ENCODE measurements around the gene ADAM15.

The ADAM15 gene

GRCh38 chr1:155092131-155092530 is 41.0 kb downstream of the ADAM15 start:
- no peak for DNase-seq

- DNase-seq: no peak
These were observed 41.5 kb downstream of the ADAM15 start for GRCh38 chr1:155092641-155093040.

- DNase-seq: no peak
These were observed 43.0 kb downstream of the ADAM15 start for GRCh38 chr1:155093911-155094621.

DNA sequence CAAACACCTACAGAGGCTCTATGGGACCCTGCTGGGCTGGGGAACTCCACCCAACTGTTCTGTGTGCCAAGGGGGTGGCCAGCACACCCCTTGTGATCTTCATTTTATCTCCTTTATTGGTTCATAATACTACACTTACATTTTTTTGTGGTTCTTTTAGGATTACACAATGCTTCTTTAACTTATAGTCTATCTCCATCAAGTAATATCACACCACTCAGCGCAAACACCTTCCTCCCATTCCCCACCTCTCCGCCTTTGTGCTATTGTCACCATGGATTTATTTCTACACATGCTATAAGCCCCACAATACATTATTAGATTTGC is 43.5 kb downstream of the ADAM15 start:
- no peak for DNase-seq

DNA sequence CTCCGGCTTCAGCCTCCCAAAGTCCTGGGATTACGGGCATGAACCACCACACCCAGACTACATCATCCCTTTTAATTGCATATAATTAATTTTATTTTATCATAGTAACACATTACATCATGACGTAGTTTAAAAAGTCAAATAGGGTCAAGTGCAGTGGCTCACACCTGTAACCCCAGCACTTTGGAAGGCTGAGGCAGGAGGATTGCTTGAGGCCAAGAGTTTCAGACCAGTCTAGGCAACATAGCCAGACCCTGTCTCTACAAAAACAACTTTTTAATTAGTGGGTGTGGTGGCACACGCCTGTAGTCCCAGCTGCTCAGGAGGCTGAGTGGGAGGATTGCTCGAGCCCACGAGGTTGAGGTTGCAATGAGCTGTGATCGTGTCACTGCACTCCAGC is 48.2 kb downstream of the ADAM15 start:
- DNase-seq: no peak

GRCh38 chr1:155103325-155103724 is 52.2 kb downstream of the ADAM15 start:
- no peak for DNase-seq

- DNase-seq: no peak
These were observed 53.8 kb downstream of the ADAM15 start for GRCh38 chr1:155104605-155105534.

DNA sequence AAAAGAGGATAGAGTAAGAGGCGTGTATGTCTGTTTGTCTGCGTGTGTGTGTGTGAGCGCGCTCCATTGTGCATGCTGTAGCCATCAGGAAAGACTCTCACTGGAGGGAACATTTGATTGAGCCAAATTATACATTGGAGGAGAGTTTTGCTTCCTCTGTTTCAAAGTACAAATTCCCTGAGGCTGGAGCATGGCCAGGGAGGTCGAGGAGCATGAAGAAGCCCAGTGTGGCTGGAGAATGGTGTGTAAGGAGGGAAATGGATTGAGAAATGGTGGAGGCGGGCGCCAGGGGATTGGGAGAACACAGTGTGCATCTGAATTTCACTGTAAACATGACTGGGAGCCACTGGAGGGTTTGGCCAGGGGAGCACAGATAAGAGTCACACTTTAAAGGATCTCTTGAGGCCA is 54.5 kb downstream of the ADAM15 start:
- no peak for DNase-seq

GRCh38 chr1:155106862-155107261 is 55.7 kb downstream of the ADAM15 start:
- no peak for DNase-seq

GRCh38 chr1:155107309-155108264 is 56.5 kb downstream of the ADAM15 start:
- DNase-seq: no peak

- DNase-seq: no peak
These were observed 57.2 kb downstream of the ADAM15 start for GRCh38 chr1:155108296-155108695.

DNA sequence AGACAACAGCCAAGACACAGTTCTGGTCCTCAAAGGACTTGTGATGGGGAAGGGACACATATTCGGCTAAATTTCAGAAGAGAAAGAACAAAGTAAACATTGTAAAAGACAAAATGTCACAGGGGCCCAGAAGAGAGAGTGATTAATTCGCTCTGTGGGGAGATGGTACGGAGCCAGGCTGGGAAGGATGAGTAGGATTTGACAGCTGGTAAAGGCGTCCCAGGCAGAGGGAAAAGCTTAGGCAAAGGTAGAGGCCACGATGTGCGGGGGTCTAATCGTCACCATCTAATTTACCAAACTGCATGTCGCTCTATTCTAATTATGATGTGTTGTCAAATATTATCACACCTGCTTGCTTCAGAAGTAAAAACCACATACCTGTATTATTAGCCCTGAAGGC is 59.3 kb downstream of the ADAM15 start:
- DNase-seq: no peak

DNA sequence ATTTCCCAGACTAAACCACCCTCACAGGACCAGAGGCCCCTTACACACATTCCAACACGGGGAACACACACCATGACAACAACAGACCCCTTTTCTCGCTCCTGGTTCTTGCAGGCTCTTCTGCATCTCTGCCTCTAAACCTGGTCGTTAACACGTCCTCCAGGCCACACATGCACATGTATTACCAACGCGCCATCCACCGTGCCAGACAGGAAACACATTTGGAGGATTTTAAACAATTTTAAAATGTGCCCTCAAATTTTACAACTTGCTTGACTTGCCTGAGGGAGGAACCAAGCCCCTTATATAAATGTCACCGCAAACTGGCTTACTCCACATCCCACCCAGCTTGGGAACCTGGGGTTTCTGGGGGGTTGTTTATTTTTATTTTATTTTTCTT is 59.7 kb downstream of the ADAM15 start:
- no peak for DNase-seq

Measured in activated effector memory CD4-positive, alpha-beta T cell treated with Interleukin-2 at 50 U/mL for 16 hours (primary cell).